Esophagus squamous epithelium (tissue), 5 donors: ENCODE data around the gene WDHD1. TPM values are rescaled to one million over a fixed set of nuclear protein-coding genes. Genes with fewer than 3 reads are reported as not detected.
"Not testable (repeated sequence)": the region's sequence is repeated elsewhere in the genome, so short reads cannot be mapped to it uniquely, and the experiment has no call there.

Experiments used
- DNase-seq: peaks from one replicate; lab custom pipeline; 2025; lab: John Stamatoyannopoulos, UW
- H3K27ac ChIP-seq, 4 donors: fragments of 200-600 bp; sonication (generic); one replicate each; pipeline ENCODE4 v1.5.1; 2016 to 2019; ENCODE audit warnings: mild to moderate bottlenecking in 1 of 4
- H3K27me3 ChIP-seq, 4 donors: fragments of 200-600 bp; sonication (generic); 1 replicate in 3 of 4; 2 replicates in 1 of 4; pipeline versions ENCODE4 v1.5.1 to v1.6.0; 2017 to 2021; ENCODE audit warnings: antibody characterized with exemption in 1 of 4
- H3K36me3 ChIP-seq, 3 donors: fragments of 200-600 bp; sonication (generic); one replicate each; pipeline ENCODE4 v1.5.1; 2016 to 2019
- H3K4me1 ChIP-seq, 3 donors: fragments of 200-600 bp; sonication (generic); one replicate each; pipeline ENCODE4 v1.5.1; 2017 to 2019
- H3K4me3 ChIP-seq, 4 donors: fragments of 200-600 bp; sonication (generic); 1 replicate in 3 of 4; 2 replicates in 1 of 4; pipeline ENCODE4 v1.5.1; 2016 to 2019; ENCODE audit warnings: mild to moderate bottlenecking in 2 of 4, moderate library complexity in 1 of 4
- H3K9me3 ChIP-seq, 3 donors: fragments of 200-600 bp; sonication (generic); one replicate each; pipeline ENCODE4 v1.5.1; 2016 to 2019
- POLR2A ChIP-seq, 4 donors: fragments of 450-650 bp; IDR thresholded peaks; one replicate each; pipeline ENCODE4 v1.6.1; 2017; ENCODE audit warnings: antibody characterized with exemption in 4 of 4, mild to moderate bottlenecking in 4 of 4, moderate library complexity in 3 of 4
- WGBS, 2 donors: methylation state at CpG; one replicate each; pipeline ENCODE4 v1.1.5; 2018; 5-methylcytosine and 5-hydroxymethylcytosine counted together
- intact Hi-C: fragments of 100-400 bp; cut with DNase I; formaldehyde crosslinking; loops from one replicate; pipeline ENCODE4 v1.15.0; 2022
- total RNA-seq, 4 donors: library from RNA; depleted of rRNA; stranded (reverse); fragments of >200 nt; gene quantifications; one replicate each; pipeline ENCODE4 v1.1.0, GENCODE V29; 2016
- TF ChIP-seq, protein P1 (sequence below), 6 experiments: fragments of 450-650 bp in 4 of 6; fragments of 200-600 bp in 2 of 6; sonication (generic) in 2 of 6; IDR thresholded peaks; one replicate each; pipeline ENCODE4 v1.5.1; 2016 to 2019; ENCODE audit warnings: antibody characterized with exemption in 6 of 6, mild to moderate bottlenecking in 4 of 6, moderate library complexity in 4 of 6
- donor health status: DM: yes; HTN: yes; CAD: no.

WDHD1 gene
- total RNA-seq, 4 donors from 2014 or later: 0.80 to 7.0 (median 5.0) TPM

DNA sequence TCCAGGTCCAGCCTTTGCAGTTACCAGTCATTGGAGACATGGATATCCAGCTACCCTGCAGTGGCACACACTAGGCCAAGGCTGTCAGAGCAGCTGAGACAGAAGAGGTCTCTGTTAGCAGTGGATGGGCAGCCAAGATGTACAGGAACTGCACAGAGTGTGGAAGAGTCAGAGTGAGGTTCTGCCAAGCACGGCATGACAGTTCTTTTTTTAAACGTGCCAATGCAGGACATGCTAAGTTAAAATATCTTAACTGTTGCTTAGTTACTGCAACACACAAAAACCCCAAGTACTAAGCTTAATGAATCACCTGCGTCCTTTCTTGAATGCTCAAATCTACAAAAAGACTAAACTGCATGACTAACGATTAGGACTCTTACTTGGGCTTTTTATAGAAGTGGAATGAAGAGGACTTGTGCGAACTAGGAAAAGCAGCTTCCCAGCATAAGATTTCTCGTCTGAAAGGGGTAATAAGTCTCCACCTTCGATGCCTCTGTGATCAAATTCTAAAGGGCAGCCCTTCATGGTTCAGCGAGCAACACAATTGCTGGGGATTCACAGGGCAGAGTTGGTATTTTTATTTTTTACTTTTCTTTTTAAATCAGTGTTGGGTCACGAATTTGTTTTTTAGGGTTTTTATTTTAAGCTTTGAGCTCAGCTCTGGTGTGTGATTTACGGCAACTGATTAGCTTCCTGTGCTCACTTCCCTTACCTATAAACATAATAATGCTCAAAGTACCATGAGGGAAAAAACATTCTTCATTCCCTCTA, 45.2 kb upstream of the WDHD1 start:
- intact Hi-C loops: no loop called here
- H3K4me3 ChIP-seq: peak overlapping the region in 3 of 4 donors; percentile 5 to 33 (median 8)
- peaks cover 0 to 11% (median 0%) of the 10 kb centered on the region in 3 donors for H3K36me3 ChIP-seq
- H3K27me3 ChIP-seq: no peaks in the 10 kb centered on the region
- H3K27ac ChIP-seq: peak overlapping the region; percentile 75 to 87 (median 80)
- DNase-seq: no peak
- TF ChIP-seq, protein P1, sequence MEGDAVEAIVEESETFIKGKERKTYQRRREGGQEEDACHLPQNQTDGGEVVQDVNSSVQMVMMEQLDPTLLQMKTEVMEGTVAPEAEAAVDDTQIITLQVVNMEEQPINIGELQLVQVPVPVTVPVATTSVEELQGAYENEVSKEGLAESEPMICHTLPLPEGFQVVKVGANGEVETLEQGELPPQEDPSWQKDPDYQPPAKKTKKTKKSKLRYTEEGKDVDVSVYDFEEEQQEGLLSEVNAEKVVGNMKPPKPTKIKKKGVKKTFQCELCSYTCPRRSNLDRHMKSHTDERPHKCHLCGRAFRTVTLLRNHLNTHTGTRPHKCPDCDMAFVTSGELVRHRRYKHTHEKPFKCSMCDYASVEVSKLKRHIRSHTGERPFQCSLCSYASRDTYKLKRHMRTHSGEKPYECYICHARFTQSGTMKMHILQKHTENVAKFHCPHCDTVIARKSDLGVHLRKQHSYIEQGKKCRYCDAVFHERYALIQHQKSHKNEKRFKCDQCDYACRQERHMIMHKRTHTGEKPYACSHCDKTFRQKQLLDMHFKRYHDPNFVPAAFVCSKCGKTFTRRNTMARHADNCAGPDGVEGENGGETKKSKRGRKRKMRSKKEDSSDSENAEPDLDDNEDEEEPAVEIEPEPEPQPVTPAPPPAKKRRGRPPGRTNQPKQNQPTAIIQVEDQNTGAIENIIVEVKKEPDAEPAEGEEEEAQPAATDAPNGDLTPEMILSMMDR (IDR thresholded peaks at IDR 0.05): no peak
- TF ChIP-seq POLR2A (IDR thresholded peaks at IDR 0.05): no peak
- H3K4me1 ChIP-seq: peaks cover 13 to 43% (median 27%) of the 10 kb centered on the region in 3 donors
- H3K9me3 ChIP-seq: no peaks in the 10 kb centered on the region
- WGBS, 2 donors: 4 to 7% methylated on average over 10 of the region's 10 CpGs

DNA sequence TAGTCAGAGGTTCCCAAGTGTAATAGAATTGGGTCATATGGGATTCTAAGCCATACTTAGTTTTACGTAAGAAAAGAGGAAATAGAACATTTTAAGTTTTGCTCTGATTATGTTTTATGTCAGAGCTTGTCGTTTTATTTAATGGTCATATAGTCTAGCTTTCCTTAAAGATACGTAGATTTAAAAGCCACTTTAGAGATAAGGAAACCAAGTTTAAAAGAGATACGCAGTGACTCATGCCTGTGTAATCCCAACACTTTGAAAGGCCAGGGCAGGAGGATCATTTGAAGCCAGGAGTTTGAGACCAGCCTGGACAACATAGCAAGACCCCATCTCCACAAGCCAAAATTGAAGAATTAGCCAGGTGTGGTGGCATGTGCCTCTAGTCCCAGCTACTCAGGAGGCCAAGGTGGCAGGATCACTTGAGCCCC, 44.1 kb upstream of the WDHD1 start:
- peak overlapping the region in 3 of 4 donors; percentile 9 to 87 (median 85) for H3K27ac ChIP-seq

DNA sequence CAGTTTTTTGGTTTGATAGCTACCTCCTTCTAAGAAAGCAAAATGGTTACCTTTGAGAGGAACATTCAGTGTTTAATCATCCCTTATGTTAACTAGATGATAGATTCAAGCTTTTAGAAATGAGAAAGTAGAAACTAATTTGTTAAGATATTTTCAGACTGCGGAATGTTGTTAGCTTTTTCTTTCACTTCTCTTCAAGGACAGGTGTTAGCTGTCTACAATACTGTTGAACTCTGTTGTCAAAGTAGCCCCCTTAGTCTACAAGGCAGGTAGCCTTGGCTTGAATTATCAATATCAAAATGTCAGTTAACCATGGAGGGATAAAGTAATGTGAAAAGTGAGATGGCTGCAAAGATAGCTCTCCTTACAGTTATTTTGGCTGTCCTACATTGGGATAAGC, 39.3 kb upstream of the WDHD1 start:
- H3K36me3 ChIP-seq: peaks cover 0 to 67% (median 12%) of the 10 kb centered on the region in 3 donors
- intact Hi-C loops: no loop called here
- WGBS, 2 donors: 85 to 90% methylated on average over 1 of the region's 1 CpG
- no peaks in the 10 kb centered on the region for H3K9me3 ChIP-seq
- no peak overlapping the region for H3K27ac ChIP-seq
- H3K4me3 ChIP-seq: no peak overlapping the region
- DNase-seq: no peak
- peaks cover 0 to 25% (median 6%) of the 10 kb centered on the region in 3 donors for H3K4me1 ChIP-seq
- H3K27me3 ChIP-seq: no peaks in the 10 kb centered on the region
- TF ChIP-seq, protein P1 (IDR thresholded peaks at IDR 0.05): no peak
- TF ChIP-seq POLR2A (IDR thresholded peaks at IDR 0.05): no peak

More for the DNA sequence above, 44.1 kb upstream of the WDHD1 start:
- peaks cover 13 to 37% (median 25%) of the 10 kb centered on the region in 3 donors for H3K4me1 ChIP-seq
- intact Hi-C loops: no loop called here
- no peak for TF ChIP-seq POLR2A (IDR thresholded peaks at IDR 0.05)
- TF ChIP-seq, protein P1 (IDR thresholded peaks at IDR 0.05): no peak
- no peaks in the 10 kb centered on the region for H3K27me3 ChIP-seq
- no peak overlapping the region for H3K4me3 ChIP-seq
- WGBS, 2 donors: 61 to 67% methylated on average over 4 of the region's 4 CpGs
- H3K9me3 ChIP-seq: no peaks in the 10 kb centered on the region
- DNase-seq: no peak
- H3K36me3 ChIP-seq: peaks cover 0 to 22% (median 0%) of the 10 kb centered on the region in 3 donors

DNA sequence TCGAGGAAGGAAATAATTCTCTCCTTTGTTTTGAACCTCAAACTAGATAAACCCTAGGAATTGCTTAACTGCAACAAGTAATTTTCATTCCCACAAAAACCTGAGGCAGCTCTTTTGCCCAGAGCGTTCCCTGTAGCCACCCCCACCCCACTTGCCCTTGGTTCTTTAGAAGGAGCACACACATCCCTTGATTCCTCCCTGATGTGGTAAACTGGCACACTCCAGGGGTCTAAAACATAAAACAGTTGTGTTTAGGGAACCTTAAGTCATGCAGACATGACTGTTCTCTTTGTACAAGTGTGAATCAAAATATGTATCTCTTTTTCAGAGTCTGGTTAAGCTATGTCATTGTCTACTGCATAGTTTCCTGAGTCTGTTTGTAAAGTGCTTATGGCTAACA, 38.5 kb upstream of the WDHD1 start:
- H3K36me3 ChIP-seq: peaks cover 0 to 73% (median 12%) of the 10 kb centered on the region in 3 donors
- no peaks in the 10 kb centered on the region for H3K27me3 ChIP-seq
- H3K4me3 ChIP-seq: no peak overlapping the region
- intact Hi-C loops: no loop called here
- DNase-seq: no peak
- peaks cover 0 to 29% (median 4%) of the 10 kb centered on the region in 3 donors for H3K4me1 ChIP-seq
- no peak overlapping the region for H3K27ac ChIP-seq
- TF ChIP-seq, protein P1 (IDR thresholded peaks at IDR 0.05): no peak
- TF ChIP-seq POLR2A (IDR thresholded peaks at IDR 0.05): no peak
- no peaks in the 10 kb centered on the region for H3K9me3 ChIP-seq
- 58 to 82% methylated on average over 2 of the region's 2 CpGs for WGBS, 2 donors

DNA sequence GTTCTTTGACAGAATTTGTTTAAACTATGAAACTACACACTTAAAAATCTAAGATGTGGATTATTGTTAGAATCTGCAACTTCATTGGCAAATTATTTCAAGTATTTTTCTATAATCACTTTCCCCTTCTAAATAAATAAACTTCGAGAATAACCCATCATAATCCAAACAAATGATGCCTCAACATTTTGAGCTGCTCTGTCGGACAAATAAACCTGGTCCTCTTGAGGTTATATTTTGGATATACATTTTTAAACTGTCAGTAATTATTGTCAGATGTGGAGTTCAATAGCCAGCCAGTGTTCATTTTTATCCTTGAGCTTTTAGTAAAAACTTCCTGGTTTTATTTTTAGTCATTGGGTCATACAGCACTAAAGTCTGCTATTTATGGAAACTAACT, 38.0 kb upstream of the WDHD1 start:
- Histone ChIP-seq H3K36me3 (peaks cover 0 to 73% (median 12%) of the 10 kb centered on the region in 3 donors), H3K4me1 (peaks cover 0 to 29% (median 4%) of the 10 kb centered on the region in 3 donors)
- intact Hi-C loops, H3K27ac ChIP-seq, H3K9me3 ChIP-seq, H3K4me3 ChIP-seq, DNase-seq, H3K27me3 ChIP-seq: not testable (repeated sequence)
- WGBS, 2 donors: 73 to 79% methylated on average over 2 of the region's 2 CpGs
